ENCODE data around the gene CLK4. TPM values are rescaled to one million over a fixed set of nuclear protein-coding genes. Genes with fewer than 3 reads are reported as not detected.

Gene CLK4
- total and polyA plus RNA-seq, 3 donors from 2014 or later: 29.3 to 61.7 (median 55.1) TPM

GRCh38 chr5:178590924-178591423 is 35.9 kb downstream of the CLK4 start:
- intact Hi-C loops (cut with DNase I; ENCODE audit: low total_unique reads): no loop called here

GRCh38 chr5:178590141-178590923 is 36.5 kb downstream of the CLK4 start, which contains the start of gene COL23A1:
Gene COL23A1, minus strand, starts transcription at chr5:178590393.
- H3K9me3 ChIP-seq: no peaks in the 10 kb centered on the region
- H3K4me3 ChIP-seq: peak within 1 kb of the TSS; percentile 41 to 58
- peaks cover 5% of the 10 kb centered on the region for H3K4me1 ChIP-seq
- DNase-seq: peak; percentile 76
- no peak for TF ChIP-seq POLR2A (IDR thresholded peaks at IDR 0.05)
- peak; percentile 36 to 74 (median 66) for TF ChIP-seq CTCF (IDR thresholded peaks at IDR 0.05)
- H3K27ac ChIP-seq: no peak within 1 kb of the TSS
- WGBS, 2 donors: 1 to 2% methylated on average over 17 to 60 of the region's 78 CpGs
- intact Hi-C loops (cut with DNase I; ENCODE audit: low total_unique reads): no loop called here
- no peaks in the 10 kb centered on the region for H3K27me3 ChIP-seq
- H3K36me3 ChIP-seq (ENCODE audit: low read depth, missing control alignments): no peaks in the 10 kb centered on the region

More at GRCh38 chr5:178590924-178591423, 35.9 kb downstream of the CLK4 start:
- WGBS, 2 donors: 22 to 26% methylated on average over 9 of the region's 9 CpGs
- peaks cover 5% of the 10 kb centered on the region for H3K4me1 ChIP-seq
- H3K27me3 ChIP-seq: no peaks in the 10 kb centered on the region
- H3K36me3 ChIP-seq (ENCODE audit: low read depth, missing control alignments): no peaks in the 10 kb centered on the region
- H3K4me3 ChIP-seq: peak overlapping the region; percentile 41 to 58
- H3K9me3 ChIP-seq: no peaks in the 10 kb centered on the region
- TF ChIP-seq CTCF (IDR thresholded peaks at IDR 0.05): no peak
- TF ChIP-seq POLR2A (IDR thresholded peaks at IDR 0.05): no peak
- no peak for DNase-seq
- no peak overlapping the region for H3K27ac ChIP-seq

GRCh38 chr5:178589180-178590140 is 37.4 kb downstream of the CLK4 start:
- no peak for TF ChIP-seq POLR2A (IDR thresholded peaks at IDR 0.05)
- TF ChIP-seq CTCF (IDR thresholded peaks at IDR 0.05): peak in 1 of 3 experiments; percentile 25
- WGBS, 2 donors: 11 to 29% methylated on average over 18 to 73 of the region's 91 CpGs
- peak; percentile 63 for DNase-seq
- H3K27me3 ChIP-seq: no peaks in the 10 kb centered on the region
- intact Hi-C loops (cut with DNase I; ENCODE audit: low total_unique reads): loop anchor here (10.0 kb wide), 1 partner anchor 305 kb away; no protein-coding TSS in a partner anchor
- no peaks in the 10 kb centered on the region for H3K9me3 ChIP-seq
- no peaks in the 10 kb centered on the region for H3K36me3 ChIP-seq (ENCODE audit: low read depth, missing control alignments)
- H3K4me3 ChIP-seq: peak overlapping the region; percentile 35 to 41
- peaks cover 5% of the 10 kb centered on the region for H3K4me1 ChIP-seq
- H3K27ac ChIP-seq: no peak overlapping the region

GRCh38 chr5:178588769-178589168 is 38.1 kb downstream of the CLK4 start:
- no peak for DNase-seq
- TF ChIP-seq CTCF (IDR thresholded peaks at IDR 0.05): no peak
- TF ChIP-seq POLR2A (IDR thresholded peaks at IDR 0.05): no peak
- Histone ChIP-seq H3K9me3 (no peaks in the 10 kb centered on the region), H3K4me1 (peaks cover 5% of the 10 kb centered on the region), H3K4me3 (no peak overlapping the region), H3K27ac (no peak overlapping the region), H3K36me3 (ENCODE audit: low read depth, missing control alignments) (no peaks in the 10 kb centered on the region), H3K27me3 (no peaks in the 10 kb centered on the region)
- intact Hi-C loops (cut with DNase I; ENCODE audit: low total_unique reads): loop anchor here (10.0 kb wide), 1 partner anchor 304 kb away; no protein-coding TSS in a partner anchor
- 43 to 61% methylated on average over 7 to 8 of the region's 8 CpGs for WGBS, 2 donors
